Spleen (tissue), 13 donors: ENCODE data around the gene ARSG. TPM values are rescaled to one million over a fixed set of nuclear protein-coding genes. Genes with fewer than 3 reads are reported as not detected.

Experiments
- DNase-seq: peaks from one replicate; pipeline ENCODE4 v3.0.0-alpha.2; 2020
- H3K27ac ChIP-seq, 8 donors: fragments of 200-600 bp; sonication (generic) in 7 of 8; 1 replicate in 4 of 8; 2 replicates in 4 of 8; pipeline versions ENCODE4 v1.5.0 to v1.8.0; 2016 to 2021; ENCODE audit warnings: inconsistent platforms in 4 of 8, mild to moderate bottlenecking in 4 of 8, moderate library complexity in 1 of 8
- H3K27me3 ChIP-seq, 7 donors: fragments of 200-600 bp; sonication (generic) in 6 of 7; replicated peaks in 1 of 7; 1 replicate in 4 of 7; 2 replicates in 3 of 7; pipeline versions ENCODE4 v1.5.0 to v1.8.0; 2016 to 2021; ENCODE audit warnings: inconsistent platforms in 3 of 7, mild to moderate bottlenecking in 1 of 7
- H3K36me3 ChIP-seq, 6 donors: fragments of 200-600 bp; sonication (generic) in 5 of 6; 1 replicate in 4 of 6; 2 replicates in 2 of 6; pipeline versions ENCODE4 v1.5.0 to v1.8.0; 2016 to 2021; ENCODE audit warnings: inconsistent platforms in 2 of 6
- H3K4me1 ChIP-seq, 6 donors: fragments of 200-600 bp; sonication (generic) in 5 of 6; 1 replicate in 3 of 6; 2 replicates in 3 of 6; pipeline versions ENCODE4 v1.5.0 to v1.8.0; 2016 to 2021; ENCODE audit warnings: inconsistent platforms in 3 of 6
- H3K4me3 ChIP-seq, 8 donors: fragments of 200-600 bp; sonication (generic) in 7 of 8; 1 replicate in 4 of 8; 2 replicates in 4 of 8; pipeline versions ENCODE4 v1.5.0 to v1.8.0; 2016 to 2021; ENCODE audit warnings: inconsistent platforms in 4 of 8, mild to moderate bottlenecking in 4 of 8, moderate library complexity in 2 of 8
- H3K9me3 ChIP-seq, 8 donors: fragments of 200-600 bp; sonication (generic) in 7 of 8; 1 replicate in 4 of 8; 2 replicates in 4 of 8; pipeline versions ENCODE4 v1.5.0 to v1.8.0; 2016 to 2021; ENCODE audit warnings: inconsistent platforms in 4 of 8
- CTCF ChIP-seq, 11 experiments: fragments of 200-600 bp in 7 of 11; fragments of 450-650 bp in 4 of 11; sonication (generic) in 4 of 11; IDR thresholded peaks in 8 of 11; conservative IDR thresholded peaks in 3 of 11; 1 replicate in 7 of 11; 2 replicates in 4 of 11; pipeline versions ENCODE4 v1.4.0 to v1.8.0; 2016 to 2021; ENCODE audit warnings: antibody characterized with exemption in 11 of 11, inconsistent platforms in 4 of 11, mild to moderate bottlenecking in 1 of 11
- POLR2A ChIP-seq, 3 donors: fragments of 450-650 bp; IDR thresholded peaks; one replicate each; pipeline ENCODE4 v1.5.1; 2017; ENCODE audit warnings: antibody characterized with exemption in 3 of 3, mild to moderate bottlenecking in 1 of 3
- POLR2AphosphoS5 ChIP-seq, 3 donors: sonication (generic); formaldehyde crosslinking; IDR thresholded peaks; one replicate each; pipeline ENCODE4 v1.5.1; 2017; ENCODE audit warnings: antibody characterized with exemption in 3 of 3
- WGBS, 5 donors: extraction: QIAGEN DNeasy Blood & Tissue Kit in 3 of 5; methylation state at CpG; one replicate each; pipeline versions ENCODE4 v1.1.5 to v1.1.7; 2013 to 2018; 5-methylcytosine and 5-hydroxymethylcytosine counted together
- intact Hi-C: fragments of 100-400 bp; cut with DNase I; formaldehyde crosslinking; loops from one replicate; pipeline ENCODE4 v1.15.0; 2023; ENCODE audit warnings: low total_unique reads
- long read RNA-seq, 2 donors: transcript quantifications; one replicate each; lab custom pipeline, GENCODE V29; 2026
- polyA plus RNA-seq, 3 donors: library from polyadenylated mRNA; stranded (reverse); fragments of 200-250 nt; gene quantifications; one replicate each; pipeline ENCODE4 v1.2.1, GENCODE V29; 2013
- total RNA-seq, 7 donors: library from RNA; depleted of rRNA in 3 of 7; stranded (reverse); fragments of >200 nt in 3 of 7; fragmentation: NEBNext Ultra II Directional in 4 of 7; extraction: Animal tissue kit (Norgen Biotek cat#: 25700) in 4 of 7; gene quantifications; one replicate each; pipeline versions ENCODE4 v1.1.0 to v1.2.1, GENCODE V29; 2016 to 2021
- donor health status: healthy with polysubstance abuse.
- donor health status: DM: no; HTN: no; CAD: no; lungs with moderate emphysema.
- donor health status: DM: no; HTN: no; CAD: no.
- donor health status: Bipolar disorder and iron deficiency.
- donor health status: healthy.
- donor health status: DM: no; HTN: no; CAD: no.
- donor health status: DM: yes; HTN: yes; CAD: no.

Gene ARSG
- total RNA-seq: 10 to 100 TPM; 10.4 to 24.3 (median 18.7) TPM
- 1 to 10 TPM; 1.5 to 2.3 (median 2.1) TPM for polyA plus RNA-seq
- long read RNA-seq, donor 1: 0 reads
- long read RNA-seq, donor 2, full-length matches to known transcripts: 2 of 2 reads
- long read RNA-seq, donor 2, partial matches to known transcripts: 0 of 2 reads
- long read RNA-seq, donor 2, other reads (novel, unspliced or antisense): 0 of 2 reads

- Histone ChIP-seq H3K9me3 (no peaks in the 10 kb centered on the region), H3K4me1 (peaks cover 12 to 82% (median 48%) of the 10 kb centered on the region in 6 donors), H3K4me3 (peak within 1 kb of the TSS; percentile 60 to 94 (median 73)), H3K27ac (peak within 1 kb of the TSS; percentile 96 to 100 (median 98)), H3K27me3 (peaks cover 0 to 24% (median 0%) of the 10 kb centered on the region in 7 donors), H3K36me3 (no peaks in the 10 kb centered on the region)
- no peak for TF ChIP-seq CTCF (IDR thresholded peaks at IDR 0.05 in 8 of 11, conservative IDR thresholded peaks at IDR 0.05 in 3 of 11)
- TF ChIP-seq POLR2A (IDR thresholded peaks at IDR 0.05): no peak
- TF ChIP-seq POLR2AphosphoS5 (IDR thresholded peaks at IDR 0.05): no peak
- WGBS, 5 donors: 0 to 1% (median 1%) methylated on average over 50 to 96 of the region's 96 CpGs
- intact Hi-C loops: loop anchor here (10.0 kb wide), 1 partner anchor 54 kb away; no protein-coding TSS in a partner anchor
- peak; percentile 97 for DNase-seq
These were observed at the start of gene ARSG, which contains the start of gene SLC16A6 for GRCh38 chr17:68290955-68291835. TSS of gene ARSG (plus strand) at chr17:68291495. CDS start at chr17:68307494, 15,999 bp downstream. TSS of gene SLC16A6 (minus strand) at chr17:68291127. CDS start at chr17:68278320, 12,807 bp downstream.

- peaks cover 20 to 44% (median 36%) of the 10 kb centered on the region in 6 donors for H3K4me1 ChIP-seq
- no peaks in the 10 kb centered on the region for H3K9me3 ChIP-seq
- peak overlapping the region in 4 of 8 donors; percentile 71 to 89 (median 74) for H3K4me3 ChIP-seq
- no peaks in the 10 kb centered on the region for H3K27me3 ChIP-seq
- intact Hi-C loops: loop anchor here (5.0 kb wide), 1 partner anchor 39 kb away; no protein-coding TSS in a partner anchor
- DNase-seq: peak; percentile 84
- H3K36me3 ChIP-seq: peaks cover 0 to 14% (median 5%) of the 10 kb centered on the region in 6 donors
- TF ChIP-seq POLR2A (IDR thresholded peaks at IDR 0.05) (no peak), POLR2AphosphoS5 (IDR thresholded peaks at IDR 0.05) (no peak), CTCF (IDR thresholded peaks at IDR 0.05 in 8 of 11, conservative IDR thresholded peaks at IDR 0.05 in 3 of 11) (no peak)
- peak overlapping the region; percentile 92 to 100 (median 99) for H3K27ac ChIP-seq
- WGBS, 5 donors: 92 to 95% (median 94%) methylated on average over 24 of the region's 24 CpGs
These were observed 44.8 kb upstream of the ARSG start for GRCh38 chr17:68246271-68247028.

- DNase-seq: peak; percentile 99
- Histone ChIP-seq H3K36me3 (peaks cover 0 to 24% (median 7%) of the 10 kb centered on the region in 6 donors), H3K27ac (peak within 1 kb of the TSS; percentile 92 to 100 (median 99)), H3K9me3 (no peaks in the 10 kb centered on the region), H3K4me3 (peak within 1 kb of the TSS; percentile 48 to 89 (median 70)), H3K4me1 (peaks cover 20 to 55% (median 36%) of the 10 kb centered on the region in 6 donors), H3K27me3 (no peaks in the 10 kb centered on the region)
- TF ChIP-seq POLR2AphosphoS5 (IDR thresholded peaks at IDR 0.05) (peak; percentile 99), CTCF (IDR thresholded peaks at IDR 0.05 in 8 of 11, conservative IDR thresholded peaks at IDR 0.05 in 3 of 11) (peak in 2 of 11 experiments; percentile 17 to 34), POLR2A (IDR thresholded peaks at IDR 0.05) (peak; percentile 86 to 94 (median 87))
- intact Hi-C loops: loop anchor here (5.0 kb wide), 1 partner anchor 40 kb away; no protein-coding TSS in a partner anchor
- 0% methylated on average over 48 to 97 of the region's 97 CpGs for WGBS, 5 donors
These were observed 43.7 kb upstream of the ARSG start, which contains the start of gene AMZ2 for GRCh38 chr17:68247445-68248198. TSS of gene AMZ2 (plus strand) at chr17:68248043. CDS start at chr17:68250188, 2,145 bp downstream.
